HL-60/S4 treated with phorbol 12-myristate 13-acetate at 8.2 ng/mL for 4 days and 3 days (cell line): ENCODE data around the gene SEMA3D.
"Not testable (repeated sequence)": the region's sequence is repeated elsewhere in the genome, so short reads cannot be mapped to it uniquely, and the experiment has no call there.

ENCODE experiments used
- in situ Hi-C: fragments of 300-500 bp; cut with MboI; formaldehyde crosslinking; loops from 2 replicates; pipeline ENCODE4 v1.15.0; 2022; ENCODE audit warnings: low sequenced_read_pairs

SEMA3D gene

DNA sequence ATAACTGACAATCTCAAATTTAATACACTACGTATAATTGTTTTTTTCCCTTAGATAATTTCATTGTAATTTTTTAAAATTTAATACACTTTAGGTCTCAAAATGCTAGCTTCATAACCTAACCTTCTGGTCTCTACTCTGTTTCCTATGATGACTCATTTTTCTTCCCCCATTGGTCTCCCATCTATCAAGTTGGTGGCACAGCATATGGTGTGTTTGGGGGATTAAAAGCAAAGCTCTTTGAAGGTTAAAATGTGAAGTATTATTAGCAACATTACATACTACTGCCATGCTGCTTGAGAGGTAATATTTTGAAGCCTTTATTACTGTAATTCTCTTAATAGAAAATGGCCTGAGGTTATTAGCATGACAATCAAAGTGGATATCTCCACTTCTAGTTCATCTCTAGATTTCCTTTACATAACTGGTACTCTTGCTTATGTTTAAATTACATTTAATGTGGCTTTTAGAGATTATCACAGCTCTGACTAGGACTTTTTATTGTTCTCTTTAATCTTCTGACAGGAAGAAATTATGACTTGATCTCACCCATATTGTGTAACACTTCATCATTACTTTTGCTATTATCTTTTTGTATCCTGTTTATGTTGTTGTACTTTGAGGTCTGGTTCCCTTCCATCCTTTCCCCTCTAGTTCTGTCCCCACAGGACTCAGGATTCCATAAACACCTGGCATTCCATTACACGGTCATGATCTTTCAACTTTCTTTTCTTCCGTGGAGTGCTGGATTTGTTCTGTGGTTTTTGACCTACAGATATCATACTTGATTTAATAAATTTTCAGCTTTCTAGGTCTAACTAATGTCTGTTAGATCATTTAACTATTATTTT is 185.1 kb downstream of the SEMA3D start:
- in situ Hi-C loops, result loop anchor here (25.0 kb wide), 1 partner anchor 1039 kb away; no protein-coding TSS in a partner anchor

DNA sequence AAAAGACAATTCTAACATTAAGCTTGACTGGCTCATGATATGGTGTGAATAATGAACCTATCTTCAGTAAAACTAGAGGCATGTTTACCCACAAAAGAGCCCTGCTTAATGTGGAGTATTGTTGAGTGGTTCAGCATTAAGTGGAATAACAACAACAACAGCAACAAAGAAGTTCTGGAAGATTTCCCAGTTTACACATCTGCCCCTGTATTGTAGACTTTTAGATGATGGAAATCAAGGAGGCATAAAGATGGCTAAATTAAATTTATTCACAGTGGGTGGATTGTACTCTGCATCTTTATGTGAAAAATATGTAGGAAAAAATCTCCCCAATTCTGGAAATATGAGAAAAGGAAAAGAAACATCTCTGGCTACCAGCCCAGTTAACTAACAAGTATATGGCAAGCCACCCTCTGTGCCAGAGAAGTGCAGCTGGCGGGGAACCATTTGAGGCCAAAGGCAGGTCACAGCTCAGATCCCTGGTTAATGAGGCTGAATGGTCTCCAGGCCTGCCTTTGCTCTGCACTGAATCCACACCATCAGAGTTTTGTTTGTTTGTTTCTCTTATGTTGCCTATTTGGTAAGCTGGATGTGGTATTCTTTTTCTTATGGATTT is 186.0 kb downstream of the SEMA3D start:
- in situ Hi-C loops, result loop anchor here (25.0 kb wide), 1 partner anchor 1039 kb away; no protein-coding TSS in a partner anchor

DNA sequence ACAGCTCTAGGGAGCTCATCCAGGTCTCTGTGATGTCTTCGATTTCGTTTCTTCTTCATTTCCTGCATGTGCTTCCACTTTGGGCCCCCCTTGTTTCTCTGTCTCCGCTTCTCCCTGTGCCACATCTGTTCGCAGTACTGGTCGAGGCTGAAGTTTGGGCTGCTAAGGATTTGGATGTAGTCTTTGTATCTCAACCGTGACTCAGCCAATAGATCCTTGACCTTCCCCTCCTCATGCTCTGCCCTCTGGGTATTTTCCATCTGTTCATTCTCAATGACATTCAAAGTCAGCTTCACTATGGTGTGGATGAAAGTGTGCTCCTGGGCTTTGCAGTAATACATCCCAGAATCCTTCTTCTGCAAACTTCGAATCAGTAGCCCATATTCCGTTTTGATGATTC is 187.4 kb downstream of the SEMA3D start:
- in situ Hi-C loops, result no loop called here

DNA sequence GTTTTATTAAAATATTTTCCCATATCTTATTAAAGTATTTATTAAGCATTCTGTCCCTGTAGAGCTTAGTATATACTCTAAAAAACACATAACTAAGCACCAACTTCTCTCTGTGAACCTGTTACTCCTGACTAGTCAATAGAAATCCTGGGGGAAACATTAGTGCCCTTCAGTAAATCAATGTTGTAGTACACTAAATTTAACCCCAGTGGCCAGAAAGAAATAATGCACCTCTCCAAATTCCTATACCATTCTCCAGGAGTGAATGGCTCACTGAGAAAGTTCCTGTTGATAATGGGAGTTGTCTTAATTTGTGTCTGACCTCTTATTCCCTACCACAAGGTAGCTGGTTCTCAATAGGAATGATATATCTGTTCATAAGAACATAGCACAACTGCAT is 188.2 kb downstream of the SEMA3D start:
- in situ Hi-C loops, result no loop called here

DNA sequence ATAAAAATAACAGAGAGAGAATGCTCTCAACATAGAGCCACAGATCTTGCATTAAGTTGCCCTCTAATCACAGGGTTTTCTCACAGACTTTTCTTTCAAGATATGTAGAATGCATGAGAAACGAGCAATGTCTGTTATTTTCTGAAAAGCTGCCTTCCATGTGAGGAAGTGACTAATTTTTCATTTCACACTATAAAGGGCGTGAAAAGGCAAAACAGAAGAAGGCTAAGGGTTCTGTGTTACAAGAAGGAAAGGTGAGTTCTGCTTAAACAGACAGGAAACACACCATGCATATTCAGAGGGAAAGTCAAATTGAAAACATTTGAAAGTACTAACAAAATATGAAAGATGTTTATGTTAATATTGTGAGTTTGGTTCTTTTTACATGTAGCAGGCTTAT is 189.2 kb downstream of the SEMA3D start:
- in situ Hi-C loops, result no loop called here

DNA sequence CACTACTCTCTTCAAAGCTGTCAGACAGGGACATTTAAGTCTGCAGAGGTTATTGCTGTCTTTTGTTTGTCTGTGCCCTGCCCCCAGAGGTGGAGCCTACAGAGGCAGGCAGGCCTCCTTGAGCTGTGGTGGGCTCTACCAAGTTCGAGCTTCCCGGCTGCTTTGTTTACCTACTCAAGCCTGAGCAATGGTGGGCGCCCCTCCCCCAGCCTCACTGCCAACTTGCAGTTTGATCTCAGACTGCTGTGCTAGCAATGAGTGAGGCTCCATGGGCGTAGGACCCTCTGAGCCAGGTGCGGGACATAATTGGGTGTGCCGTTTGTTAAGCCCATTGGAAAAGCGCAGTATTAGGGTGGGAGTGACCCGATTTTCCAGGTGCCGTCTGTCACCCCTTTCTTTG is 193.9 kb downstream of the SEMA3D start:
- in situ Hi-C loops, result not testable (repeated sequence)

DNA sequence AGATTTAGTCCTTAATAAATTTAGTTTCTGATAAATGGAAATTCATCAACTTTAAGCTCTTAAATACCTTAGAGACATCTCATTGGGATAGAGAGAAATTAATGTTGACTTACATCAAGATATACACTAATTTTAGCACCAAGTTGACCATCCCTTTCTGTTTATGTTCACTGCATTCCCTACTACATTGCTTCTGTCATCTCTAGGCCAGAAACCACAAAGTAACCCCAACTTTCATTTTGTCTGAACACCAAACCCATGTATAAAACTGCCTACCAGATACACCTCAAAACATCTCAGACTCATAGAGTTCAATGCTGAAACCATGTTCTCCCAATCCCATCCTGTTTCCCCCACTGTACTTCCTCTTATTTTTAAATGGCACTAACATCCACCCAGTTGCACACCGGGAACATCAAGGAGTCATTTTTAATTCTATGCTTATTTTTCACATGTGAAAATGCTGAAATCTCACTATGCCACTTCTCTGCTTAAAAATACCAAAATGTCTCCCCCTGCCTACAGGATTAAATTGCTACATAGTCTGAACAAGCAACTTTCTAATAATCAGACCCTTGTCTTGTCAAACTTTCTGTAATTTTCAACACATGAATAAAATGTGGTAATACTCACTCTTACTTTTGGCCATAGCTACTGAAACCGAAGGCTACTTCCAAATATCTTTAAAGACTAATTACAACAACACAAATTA is 201.6 kb downstream of the SEMA3D start:
- in situ Hi-C loops, result no loop called here

DNA sequence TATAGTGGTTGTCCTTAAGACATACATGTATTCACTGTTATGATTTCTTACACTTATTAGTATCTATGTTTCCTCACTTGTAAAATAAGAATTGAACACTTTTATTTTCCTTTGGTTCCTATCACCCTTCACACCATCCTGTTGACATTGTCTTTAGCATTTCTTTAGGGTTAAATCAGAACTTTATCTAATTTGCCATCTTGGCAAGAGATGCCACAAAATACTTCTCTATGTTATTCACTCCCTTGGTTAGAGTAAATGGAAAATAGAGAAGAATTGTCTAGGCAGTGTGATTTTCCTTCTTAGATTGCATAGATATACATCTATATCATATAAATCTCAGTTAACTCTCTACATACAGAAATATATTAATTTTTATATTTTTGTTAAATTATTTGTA is 204.7 kb downstream of the SEMA3D start:
- in situ Hi-C loops, result no loop called here

DNA sequence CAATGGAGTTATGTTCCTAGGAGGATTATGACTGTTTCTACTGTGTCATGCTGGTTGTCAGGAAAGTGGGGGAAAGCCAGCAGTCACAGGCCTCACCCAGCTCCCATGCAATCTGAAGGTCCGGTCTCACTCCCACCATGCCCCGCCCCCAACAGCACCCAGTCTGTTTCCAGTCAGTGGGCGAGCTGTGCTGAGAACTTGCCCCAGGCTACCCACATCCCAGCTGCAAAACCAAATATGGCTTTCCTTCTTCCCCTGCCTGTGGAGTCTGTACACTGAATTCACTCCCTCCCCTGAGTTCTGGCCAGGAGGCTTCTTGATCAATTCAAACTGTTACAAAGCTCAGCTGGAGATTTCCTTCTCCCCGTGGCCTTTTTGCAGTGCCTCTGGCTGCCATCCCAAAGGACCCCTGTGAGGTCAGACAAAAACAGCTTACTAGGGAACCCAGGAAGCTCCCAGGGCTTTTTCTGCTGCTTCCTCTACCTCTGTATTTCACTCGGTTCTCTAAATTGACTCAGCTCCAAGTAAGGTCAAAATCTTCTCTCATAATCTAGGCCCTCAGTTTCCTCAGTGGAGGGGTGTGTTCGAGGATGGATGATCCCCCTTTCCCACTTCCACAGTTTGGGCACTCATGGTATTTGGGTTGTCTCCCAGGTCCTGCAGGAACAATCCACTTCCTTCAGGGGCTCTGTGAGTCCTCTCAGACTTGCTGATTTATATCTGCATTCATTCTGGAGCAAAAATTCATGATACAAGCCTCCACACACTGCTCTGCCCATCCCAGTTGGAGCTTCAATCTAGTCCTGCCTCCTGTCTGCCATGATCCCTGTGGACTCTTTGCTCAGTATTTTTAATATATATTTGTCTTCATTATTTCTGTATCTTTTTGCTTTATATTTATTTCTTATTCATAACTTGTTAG is 205.5 kb downstream of the SEMA3D start:
- in situ Hi-C loops, result no loop called here

DNA sequence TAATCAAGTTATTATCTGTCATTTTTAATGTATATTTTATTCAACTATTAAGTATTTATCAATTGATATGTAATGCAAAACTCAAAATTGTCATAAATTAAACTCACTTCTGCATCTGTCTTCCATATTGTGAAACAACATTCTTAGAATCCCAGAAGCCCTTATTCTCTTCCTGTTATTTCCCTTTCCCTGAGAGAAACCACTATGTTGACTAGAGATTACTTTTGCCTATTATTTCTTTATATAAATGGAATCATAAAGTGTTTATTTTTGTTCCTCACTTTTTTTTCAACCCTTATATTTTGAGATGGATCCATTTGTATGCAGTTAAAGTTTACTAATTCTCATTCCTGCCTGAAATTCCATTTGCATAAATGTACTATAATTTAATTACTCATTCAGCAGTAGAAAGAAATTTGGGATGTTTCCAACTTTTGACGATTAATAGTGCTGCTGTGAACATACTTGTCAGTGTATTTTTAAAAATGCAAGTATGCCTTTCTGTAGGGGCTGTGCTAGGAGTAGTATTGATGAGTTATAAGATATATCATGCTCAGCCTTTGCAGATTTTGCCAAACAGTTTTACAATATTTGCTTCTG is 211.2 kb downstream of the SEMA3D start:
- in situ Hi-C loops, result no loop called here

DNA sequence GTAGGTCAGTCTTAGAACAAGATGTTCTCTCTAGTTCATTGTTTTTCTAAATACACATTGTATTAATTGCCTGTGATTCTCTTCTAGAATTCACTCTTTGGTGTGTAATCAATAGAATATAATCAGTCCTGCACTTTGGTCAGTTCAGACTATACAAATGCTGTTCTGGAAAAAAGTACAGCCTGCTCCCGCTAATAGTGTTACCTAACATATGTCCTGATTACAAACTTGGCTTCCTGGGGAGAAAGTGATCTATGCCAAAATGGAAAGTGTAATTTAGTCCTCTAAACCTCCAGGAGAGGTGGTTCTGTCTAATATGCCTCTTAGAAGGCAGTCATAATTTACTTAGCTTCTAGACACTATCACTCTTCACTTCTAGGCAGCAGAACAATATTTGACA is 215.5 kb downstream of the SEMA3D start:
- in situ Hi-C loops, result no loop called here

DNA sequence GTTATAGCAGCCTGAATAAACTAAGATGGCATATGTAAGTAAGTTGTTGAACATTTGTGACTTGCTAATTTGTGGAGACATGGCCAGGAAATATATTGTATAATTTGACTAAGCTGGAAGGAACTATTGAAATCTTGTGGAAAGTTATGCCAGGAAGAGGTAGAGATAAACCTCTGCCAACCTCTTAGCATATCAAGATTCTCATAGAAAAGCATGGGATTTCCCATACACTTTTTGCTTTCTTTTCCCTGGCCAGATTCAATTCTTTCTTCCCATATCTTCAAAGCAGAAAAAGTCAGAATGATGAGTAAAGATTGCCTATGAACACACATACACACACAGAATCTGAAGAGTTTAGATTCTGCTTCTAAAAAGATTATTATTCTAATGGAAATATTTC is 216.2 kb downstream of the SEMA3D start:
- in situ Hi-C loops, result no loop called here

DNA sequence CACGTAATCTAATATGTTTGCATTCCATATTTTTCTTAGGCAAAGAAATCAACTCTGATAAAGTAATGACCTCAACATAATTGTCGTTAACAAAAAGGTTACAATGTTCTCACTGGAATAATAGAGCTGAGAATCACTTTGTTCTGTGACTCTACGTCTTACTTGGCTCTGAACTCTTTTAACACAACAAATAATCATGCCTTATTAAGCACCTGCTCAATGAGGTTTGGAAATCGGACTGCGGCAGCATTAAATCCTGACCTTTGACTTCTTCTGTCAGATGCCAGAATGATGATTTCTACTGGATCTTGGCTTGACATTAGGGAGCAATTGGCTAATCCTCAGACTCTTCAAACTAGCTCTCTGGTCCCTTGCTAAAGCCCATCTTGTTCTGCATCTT is 233.6 kb downstream of the SEMA3D start:
- in situ Hi-C loops, result no loop called here

DNA sequence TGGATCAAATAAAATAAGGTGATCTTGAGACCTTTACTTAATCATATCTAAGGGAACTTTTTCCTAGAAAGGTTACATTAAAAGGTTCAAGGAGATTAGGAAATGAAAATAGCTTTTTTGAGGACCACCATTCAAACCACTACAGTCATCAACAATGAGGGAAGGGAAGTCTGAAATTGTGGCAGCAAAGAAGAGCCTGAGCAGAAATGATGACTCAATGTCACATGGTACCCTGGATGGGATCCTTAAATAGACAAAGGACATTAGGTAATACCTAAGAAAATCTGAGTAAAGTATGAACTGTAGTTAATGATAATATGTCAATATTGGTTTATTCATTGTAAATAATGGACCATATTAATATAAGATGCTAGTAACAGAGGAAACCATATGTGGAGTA is 236.0 kb downstream of the SEMA3D start:
- in situ Hi-C loops, result no loop called here

DNA sequence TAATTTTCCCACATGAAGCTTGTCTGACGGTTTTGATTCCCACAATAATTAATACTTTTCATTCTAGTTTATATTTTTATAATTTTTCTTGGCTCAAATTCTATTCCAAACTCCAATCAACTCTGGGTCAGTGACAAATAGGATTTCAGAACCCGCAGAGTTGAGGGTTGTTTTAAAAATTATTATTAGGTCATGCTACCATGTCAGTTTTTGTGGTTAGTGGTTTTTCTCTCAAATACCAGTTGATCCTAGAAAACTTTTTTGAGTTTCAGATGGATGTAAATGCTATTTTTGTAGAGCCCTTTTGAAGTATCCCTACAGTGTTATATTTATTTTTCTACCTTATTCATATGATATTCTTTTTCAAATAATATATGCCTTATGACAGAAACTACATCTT is 237.4 kb downstream of the SEMA3D start:
- in situ Hi-C loops, result no loop called here

DNA sequence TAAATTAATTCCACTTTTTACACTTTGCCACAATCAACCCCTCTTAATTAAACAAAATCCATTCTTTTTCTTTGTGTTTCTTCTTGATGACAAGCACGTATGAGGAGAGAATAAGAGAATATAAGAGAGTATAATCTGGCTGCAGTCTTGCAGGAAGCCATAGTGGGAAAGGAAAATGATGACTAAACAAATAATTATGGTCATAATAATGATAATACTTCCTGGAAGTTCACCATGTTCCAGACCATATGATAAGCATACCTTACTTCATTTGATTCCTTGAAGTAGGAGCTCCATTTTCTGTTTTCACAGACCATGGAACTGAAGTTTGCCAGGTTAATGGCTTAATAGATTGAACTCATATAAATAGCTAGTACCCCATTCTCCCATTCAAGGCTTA is 237.8 kb downstream of the SEMA3D start:
- in situ Hi-C loops, result no loop called here

DNA sequence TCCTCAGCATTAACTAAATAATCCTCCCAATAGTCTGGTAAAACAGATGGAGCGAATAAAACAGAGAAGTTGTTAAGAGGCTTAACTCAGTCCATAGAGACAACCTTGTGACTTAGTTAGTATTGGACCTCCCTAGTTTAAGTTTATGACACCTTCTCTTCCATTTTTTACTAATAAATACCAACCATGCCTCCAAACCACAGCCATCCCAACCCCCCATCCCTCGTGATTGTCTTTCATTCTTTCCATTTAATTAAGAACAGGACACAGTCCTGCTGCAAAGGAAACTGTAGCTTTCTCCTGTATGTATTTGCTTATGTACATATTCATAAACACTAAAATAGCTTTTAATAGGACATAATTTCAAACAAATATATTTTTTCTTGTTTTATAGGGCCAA is 238.2 kb downstream of the SEMA3D start:
- in situ Hi-C loops, result no loop called here

DNA sequence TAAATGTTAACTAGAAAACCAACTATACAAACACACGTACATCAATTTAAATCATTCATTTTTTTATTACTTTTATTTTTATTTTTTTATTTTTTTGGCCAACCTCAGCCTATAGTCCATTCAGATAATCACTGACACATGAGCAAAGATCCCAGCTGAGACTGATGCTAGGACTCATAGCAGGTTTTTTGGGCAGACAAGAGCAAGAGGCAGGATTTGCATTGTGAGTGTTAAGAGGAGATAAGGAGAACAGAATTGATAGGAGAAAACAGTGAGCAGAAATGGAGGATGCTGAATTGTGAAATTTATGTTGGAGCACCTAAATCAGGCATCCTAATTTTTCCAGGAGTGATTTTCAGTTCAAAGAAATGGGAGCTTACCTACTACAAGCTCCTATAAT is 240.3 kb downstream of the SEMA3D start:
- in situ Hi-C loops, result no loop called here
